Fibroblast of skin of right quadriceps (primary cell): ENCODE measurements around the gene COL7A1.

Experiments
- DNase-seq: peaks from one replicate; pipeline ENCODE4 v3.0.0-alpha.2; 2013

The COL7A1 gene

DNA sequence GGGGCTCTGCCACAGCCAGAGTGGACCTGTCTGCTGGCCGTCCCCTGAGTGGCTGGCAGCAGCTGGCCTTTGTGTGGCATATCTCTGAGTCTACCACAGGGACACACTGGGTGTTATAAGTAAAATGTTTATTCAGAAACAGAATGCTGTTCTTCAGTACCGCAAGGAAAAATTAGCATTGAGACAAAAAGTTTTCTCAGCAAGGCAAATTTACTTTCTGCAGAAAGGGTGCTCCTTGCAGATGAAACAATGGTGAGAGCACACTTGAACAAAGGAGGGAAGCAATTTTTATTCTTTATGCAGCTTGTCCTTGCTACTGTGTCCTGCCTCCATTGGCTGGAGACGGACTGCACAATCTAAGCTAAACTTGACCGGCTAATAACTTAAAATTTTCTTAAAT lies 22.4 kb upstream of the COL7A1 start:
- no peak for DNase-seq

DNA sequence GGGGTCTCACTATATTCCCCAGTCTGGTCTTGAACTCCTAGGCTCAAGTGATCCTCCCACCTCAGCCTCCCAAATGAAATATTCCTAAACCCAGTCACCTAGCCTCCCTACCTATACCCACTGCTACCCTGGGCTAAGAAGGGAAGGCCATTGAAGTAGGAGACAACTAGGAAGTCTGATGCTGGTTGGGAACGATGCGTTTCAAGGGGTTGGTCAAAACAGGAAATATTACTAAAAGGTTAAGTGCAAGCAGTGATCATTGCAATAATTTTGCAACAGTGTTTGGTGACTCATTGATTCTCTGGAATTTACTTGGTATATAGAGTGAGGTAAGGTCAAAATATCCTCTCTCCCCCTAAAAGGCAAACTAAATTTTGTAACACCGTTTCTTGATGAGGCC lies 18.9 kb upstream of the COL7A1 start:
- DNase-seq: peak; percentile 74

DNA sequence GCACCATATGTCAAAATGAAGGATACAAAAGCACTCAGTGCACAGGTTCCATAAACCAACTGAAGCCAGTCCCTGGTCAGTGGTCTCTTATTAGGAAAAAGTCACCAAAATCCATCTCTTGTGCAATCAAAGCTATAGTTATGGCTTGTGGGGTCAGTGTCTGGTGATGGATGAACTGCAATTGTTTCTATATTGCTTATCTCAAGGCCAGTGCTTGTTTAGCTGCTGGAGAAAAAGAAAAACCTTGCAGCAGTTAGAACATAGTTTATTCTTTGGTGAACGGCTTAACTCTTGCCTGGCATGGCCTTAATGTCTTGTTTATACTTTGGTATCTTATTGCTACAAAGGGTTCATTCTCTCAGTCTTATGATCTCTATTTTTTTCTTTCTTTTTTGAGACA lies 17.2 kb upstream of the COL7A1 start:
- no peak for DNase-seq

DNA sequence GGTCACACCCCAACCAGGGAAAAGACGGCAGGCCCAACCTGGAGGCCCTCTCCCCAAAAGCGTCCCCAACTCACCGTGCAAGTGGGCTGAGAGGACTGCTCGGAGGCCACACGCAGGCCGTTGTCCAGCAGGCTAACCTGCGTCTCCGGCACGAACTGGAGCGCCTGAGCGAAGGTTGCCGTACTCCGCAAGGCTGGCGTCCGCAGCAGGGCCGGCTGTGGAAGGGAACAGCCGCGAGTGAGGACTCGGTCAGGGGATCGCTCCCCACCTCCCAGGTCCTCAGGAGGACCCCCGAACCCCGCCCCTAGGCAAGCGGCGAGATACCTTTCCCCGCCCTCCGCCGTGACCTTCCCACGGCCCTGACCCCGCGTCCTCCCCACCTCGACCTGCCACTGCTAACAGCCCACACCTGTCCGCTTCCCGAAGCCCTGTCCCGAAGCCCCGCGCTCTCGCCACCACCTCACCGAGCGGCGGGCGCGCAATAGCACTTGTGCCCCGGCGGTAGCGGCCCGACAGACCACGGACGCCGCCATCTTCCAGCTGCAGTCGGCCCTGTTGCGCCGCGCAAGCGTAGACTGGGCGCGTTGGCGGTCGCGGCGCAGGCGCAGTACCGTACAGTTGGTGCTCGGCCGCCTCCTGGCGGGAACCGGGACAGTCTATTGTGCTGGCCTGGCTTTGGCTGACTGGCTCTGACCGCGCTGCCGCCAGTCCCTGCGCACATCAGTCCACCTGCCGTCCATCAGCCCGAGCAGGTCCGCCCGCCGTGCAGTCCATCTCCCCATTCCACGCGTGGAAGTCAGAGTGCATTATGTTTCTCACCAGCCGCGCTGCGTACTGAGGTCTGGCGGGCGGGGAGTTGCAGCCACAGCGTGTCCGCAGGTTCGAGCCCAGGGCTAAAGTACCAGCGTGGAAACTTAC lies 14.2 kb upstream of the COL7A1 start, which contains the start of gene UQCRC1:
Gene UQCRC1 (minus strand): TSS at position 559 of the 918 bp plus-strand sequence. CDS start 26 bp downstream, at position 533.
- peak; percentile 89 for DNase-seq

DNA sequence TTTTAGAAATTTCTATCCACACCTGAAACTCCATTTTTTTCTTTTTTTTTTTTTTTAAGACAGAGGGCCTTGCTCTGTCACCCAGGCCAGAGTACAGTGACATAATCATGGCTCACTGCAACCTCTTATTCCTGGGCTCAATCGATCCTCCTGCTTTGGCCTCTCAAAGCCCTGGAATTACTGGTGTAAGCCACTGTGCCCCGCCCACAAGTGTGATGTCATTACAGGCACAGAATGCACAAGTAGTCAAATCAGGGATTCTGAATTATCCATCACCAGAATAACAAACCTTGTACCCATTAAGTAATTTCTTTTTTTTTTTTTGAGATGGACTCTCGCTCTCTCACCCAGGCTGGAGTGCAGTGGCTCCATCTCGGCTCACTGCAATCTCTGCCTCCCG lies 12.4 kb upstream of the COL7A1 start:
- no peak for DNase-seq

DNA sequence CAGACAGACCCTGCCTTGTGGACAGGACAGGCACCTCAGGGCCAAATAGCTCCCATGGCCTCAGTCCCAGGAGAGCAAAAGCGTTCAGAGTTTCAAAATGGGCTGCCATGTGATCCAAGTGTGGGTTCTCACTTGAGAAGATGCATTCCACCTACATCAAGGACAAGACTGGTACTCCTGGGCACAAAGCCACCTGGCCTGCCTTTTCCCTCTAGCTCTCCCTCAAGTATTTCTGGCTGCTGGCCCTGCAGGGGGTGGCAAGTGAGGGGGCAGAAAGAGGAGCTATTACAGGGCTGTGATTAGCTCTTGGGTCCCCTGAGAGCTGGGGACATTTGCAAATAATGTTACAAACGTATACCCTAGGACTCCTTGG lies 6.5 kb upstream of the COL7A1 start:
- DNase-seq: no peak

DNA sequence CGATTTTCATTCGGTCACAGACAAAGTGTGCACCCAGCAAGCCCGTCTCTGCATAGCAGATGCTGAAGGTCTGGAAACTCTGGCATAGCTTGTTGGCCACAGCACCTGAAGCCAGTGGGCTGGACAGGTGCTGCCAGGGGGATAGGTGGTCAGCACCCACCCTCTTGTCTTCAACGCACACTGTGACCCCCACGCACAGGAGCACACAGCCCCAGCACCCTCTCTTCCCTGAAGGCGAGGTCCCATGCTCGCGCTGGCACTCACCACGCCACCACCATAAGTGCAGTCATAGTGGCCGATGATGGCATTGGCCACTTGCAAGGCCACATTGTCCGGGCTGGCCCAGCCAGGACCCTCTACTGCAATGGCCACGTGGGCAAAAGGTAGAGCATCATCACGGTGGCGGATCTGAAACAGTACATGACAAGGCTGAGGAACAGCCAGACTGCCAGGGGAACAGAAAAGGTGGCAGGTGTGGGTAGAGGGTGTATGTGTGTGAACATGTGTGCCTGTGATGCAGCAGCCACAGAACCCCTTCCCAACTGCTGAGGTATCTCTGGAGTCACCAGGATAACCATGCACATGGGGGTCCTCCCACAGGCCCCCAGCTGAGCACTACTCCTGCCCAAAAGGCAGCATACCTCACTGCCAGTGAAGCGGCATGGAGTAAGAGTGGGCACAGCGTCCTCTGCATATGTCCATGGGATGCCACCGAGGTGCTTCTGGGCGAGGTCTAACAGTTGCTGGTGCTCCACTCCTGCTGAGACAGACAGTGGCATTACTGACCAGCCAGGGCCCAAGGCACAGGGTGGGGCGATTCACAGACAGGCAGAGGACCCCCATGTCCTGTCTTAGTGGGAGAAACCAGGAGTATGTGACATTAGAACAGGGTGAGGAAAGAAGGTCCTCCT lies 5.8 kb upstream of the COL7A1 start:
- no peak for DNase-seq

DNA sequence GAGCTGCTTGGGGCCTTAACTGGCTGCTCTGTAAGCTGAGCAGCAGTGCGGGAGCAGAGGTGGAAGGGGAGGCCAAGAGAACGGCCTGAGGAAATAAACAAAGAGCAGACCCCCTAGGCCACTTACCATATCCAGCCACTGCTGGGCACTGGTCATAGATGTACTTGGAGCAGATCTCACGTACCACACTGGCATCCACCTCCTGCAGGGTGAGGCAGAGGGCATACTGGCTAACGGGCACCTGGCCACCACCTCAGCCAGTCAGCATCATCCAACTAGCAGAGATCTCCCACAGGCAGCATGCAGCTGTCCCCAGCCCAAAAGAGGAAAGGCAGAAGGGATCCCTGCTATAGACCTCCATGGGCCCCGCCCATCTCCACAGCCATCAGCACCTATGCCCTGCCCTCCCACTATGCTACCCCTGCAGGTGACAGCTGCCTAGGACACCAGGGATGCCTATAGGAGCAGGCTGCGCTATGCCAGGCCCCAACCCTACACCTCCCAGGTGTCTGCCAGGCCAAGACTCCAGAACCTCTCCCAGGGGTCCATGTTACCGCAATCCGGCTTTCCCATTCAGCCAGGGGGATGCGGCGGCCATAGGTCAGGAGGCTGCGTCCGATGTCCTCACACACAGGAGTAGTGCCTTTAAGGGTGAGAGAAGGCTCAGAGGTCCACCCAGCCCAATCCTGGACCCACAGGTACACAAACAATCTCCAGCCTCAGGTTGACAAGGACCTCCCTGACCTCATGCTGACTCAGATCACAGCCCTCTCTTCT lies 4.6 kb upstream of the COL7A1 start:
- DNase-seq: no peak

DNA sequence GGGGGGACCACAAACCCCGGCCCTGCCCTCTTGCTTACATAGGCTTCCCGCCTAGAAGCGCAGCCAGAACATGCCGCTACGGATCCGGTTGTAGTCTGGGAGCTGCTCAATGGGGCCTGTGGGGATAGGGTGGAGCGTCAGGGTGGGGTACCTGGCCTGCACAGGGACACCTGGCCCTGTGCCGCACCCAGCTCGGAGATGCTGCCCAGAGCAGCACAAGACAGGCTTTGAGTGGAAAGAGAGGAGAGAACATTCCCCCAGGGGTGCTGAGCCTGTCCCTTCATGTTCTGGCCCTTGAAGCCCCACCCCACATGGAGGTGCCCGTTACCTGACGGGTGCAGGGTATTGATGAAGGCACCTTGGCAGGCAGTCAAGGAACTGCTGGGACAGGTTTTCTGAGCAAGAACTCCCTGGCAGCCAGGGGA lies 4.0 kb upstream of the COL7A1 start:
- no peak for DNase-seq

DNA sequence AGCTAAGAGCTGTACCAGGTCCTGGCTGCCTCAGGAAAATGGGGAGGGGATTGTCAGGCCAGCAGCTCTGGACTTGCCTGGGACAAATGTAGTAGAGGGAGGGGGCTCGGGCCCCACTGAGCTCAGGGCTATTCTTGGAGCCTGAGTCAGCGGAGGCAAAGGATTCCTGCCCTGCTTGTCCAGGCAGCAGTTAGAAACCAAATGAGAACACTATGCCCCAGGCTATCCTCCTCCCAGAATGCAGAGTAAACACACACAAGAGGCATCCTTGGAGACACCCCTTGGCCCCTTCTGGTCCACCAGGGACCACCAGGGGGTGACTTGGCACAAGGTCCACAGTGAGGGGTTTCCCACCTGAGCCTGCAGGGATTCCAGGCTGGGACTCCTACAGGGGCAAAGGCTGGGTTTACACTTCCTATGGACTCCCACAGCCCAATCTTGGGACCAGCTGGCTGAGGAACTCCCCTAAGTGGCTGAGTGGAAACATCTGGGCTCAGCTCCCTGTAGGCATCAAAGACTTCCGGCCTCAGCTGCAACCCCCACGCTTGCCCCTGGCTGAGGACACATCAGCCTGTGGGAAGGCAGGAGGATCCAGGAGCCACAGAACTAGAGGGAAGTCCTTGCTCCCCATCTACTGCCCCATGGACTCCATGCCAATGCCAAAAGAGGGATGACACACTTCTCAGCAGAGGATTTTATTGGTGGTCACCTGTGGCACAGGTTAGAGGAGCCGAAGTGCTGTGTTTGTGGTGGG lies 3.4 kb upstream of the COL7A1 start:
- peak; percentile 90 for DNase-seq

DNA sequence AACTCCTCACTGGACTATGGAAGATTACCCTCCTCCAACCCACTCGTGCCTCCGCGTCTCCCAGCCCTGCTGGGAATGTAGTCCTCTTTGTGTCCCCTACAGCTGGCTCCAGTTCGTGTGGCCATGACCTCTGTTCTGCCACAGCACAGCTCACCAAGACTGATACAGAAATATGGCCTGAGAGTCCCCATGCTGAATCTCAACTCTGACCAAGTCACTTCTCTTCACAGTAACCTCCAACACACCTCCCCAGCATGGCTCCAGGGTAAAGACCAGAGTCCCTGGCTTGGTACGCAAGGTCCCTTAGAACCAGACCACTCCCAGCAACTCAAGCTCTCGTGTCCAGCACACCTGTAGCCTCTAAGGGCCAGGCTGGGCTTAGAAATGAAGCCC lies 2.3 kb upstream of the COL7A1 start:
- DNase-seq: no peak

DNA sequence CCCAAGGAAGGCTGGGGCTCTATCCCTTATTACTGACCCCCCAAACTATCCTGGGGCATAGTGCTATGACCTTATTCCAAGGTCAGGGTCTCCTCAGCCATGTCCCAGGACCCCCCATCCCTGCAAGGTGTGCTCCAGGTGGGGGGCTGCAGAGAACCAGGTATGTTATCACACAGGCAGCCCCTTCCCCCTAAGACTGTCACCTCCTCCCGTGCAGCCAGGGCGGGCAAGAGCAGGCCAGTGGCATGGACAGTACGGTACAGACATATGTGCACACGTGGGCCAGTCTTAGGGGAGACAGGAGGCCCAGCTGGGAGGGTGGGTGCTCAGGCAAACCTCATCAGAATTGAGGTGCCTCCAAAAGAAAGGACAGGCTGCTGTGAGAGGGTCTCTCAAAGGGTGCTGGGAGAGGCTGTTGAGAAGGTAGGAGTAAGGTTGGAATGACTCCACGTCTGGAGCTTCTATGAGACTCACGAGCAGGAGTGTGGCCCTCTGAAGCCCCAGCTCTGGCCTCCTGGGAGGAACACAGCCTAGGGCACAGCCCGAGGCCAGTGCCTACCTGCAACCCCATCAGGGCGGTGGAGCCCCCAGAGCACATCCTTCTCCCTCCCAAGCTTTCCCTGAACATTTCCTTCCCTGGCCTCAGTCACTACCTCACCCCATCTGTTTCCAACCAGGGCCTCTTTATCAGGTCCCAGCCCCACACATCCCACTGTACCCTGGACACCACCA lies 1.7 kb upstream of the COL7A1 start:
- DNase-seq: no peak

DNA sequence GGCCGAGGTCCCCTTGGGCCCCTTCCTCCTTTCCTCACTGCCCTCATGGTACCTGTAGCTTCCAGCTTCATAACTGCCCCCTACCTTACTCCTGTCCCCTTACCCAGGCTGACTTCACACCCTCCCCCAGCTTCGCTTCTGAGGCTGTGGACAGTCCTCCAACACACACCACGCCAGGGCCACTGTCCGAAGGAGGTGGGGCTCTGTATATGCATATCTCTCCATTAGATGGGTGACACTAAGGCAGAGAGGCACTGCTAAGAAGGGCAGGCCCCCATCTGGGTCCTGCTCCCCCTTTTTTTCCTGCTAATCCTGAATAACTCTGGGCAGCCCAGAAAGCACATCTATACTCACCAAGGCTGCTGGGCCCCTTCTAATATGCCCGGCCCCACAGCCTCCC lies 1.0 kb upstream of the COL7A1 start:
- no peak for DNase-seq

DNA sequence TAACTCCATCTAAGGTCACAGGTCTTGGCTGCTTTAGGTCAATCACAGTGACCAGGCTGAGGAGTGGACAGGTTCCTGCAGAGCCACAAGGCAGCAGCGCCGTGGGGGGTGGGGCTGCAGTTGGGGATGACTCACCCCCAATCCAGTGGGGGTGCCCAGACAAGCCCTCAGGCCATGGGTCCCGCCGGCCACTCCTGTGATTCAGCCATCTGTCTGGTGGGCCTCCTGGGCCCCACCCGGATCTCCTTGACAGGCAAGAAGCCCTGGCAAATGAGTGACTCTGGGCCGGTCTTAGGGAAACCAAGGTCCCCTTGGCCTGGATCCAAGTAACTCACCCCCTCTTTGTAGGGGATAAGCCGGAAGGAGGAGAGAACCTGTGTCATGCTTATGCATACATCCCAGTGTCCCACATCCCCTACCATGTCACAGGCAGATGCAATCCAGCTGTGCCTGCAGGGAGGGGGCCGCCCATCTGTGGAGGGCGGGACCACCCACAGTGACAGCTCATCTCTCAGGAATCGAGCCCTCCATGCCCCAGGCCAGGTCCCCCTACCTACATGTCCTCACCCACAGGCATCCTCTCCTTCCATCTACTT lies 495 bp upstream of the COL7A1 start:
- peak; percentile 83 for DNase-seq

DNA sequence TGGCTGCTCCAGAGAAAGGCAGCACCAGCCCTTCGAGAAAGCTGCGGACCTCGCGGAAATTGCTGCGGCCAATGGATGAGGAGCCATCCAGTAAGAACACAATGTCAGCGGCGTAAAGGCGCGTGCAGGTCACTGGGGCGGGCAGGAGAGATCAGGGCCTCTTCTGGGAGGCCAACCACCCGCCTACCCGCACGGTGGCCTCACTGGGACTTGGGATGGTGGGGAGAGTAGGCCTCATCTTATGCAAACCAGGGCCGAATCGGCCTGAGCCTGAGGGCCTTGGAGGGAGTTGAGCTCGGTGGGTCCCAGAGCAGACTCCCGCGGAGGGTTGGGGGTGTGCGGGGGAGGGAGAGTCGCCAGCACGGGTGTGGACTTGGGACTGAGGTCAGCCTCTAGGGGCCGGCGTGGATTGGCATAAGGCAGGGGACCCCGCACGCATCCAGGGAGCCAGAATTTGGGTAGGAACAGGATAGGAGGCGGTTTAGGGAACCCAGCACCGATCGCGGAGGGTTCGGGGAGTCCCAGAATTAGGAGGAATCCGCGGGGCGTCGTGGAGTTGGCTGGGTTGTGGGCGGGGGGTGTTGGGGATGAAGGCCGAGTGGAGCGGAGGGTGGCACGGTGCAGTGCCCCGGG lies 596 bp downstream of the COL7A1 start:
- no peak for DNase-seq

DNA sequence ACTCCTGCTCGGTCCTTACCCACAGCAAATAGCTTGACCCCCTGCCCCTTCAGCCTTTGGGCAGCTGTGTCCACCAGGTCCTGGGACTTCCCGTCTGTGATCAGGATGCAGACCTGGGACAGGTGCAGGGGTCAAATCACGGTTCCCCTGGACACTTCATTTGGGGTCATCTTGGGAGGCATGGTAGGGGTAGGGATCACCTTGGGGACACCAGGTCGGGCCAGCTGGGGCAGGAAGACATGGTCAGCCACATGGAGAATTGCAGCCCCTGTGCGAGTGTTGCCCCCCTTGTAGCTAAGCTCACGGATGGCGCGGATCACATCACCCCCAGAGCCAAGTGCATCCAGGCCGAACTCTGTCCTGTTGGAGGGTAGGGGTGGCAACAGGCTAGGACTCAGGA lies 1.8 kb downstream of the COL7A1 start:
- no peak for DNase-seq

DNA sequence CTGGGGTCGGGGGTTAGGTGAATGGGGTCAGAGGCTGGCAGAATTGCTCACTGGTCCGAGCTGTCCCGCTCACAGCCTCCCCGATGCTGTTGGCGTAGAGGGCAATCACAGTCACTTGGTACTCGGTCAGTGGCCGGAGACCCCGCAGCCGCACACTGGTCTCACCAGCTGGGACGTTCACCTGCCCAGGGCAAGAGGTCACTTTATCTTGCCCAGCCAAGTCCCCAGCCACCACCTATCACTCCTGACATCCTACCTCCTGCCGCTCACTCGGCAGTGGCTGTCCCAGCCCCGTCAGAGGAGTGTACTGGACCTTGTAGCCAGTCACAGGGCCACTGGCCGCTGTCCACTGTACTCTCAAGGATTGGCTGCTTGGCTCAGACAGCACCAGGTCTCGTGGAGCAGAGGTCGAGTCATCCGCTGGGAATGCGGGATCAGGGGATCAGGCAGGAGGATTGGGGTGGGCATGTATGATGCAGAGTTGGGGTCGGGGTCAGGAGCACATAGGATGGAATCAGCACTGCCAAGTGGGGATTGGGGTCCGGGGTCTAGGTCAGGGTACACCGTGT lies 2.5 kb downstream of the COL7A1 start:
- DNase-seq: no peak

DNA sequence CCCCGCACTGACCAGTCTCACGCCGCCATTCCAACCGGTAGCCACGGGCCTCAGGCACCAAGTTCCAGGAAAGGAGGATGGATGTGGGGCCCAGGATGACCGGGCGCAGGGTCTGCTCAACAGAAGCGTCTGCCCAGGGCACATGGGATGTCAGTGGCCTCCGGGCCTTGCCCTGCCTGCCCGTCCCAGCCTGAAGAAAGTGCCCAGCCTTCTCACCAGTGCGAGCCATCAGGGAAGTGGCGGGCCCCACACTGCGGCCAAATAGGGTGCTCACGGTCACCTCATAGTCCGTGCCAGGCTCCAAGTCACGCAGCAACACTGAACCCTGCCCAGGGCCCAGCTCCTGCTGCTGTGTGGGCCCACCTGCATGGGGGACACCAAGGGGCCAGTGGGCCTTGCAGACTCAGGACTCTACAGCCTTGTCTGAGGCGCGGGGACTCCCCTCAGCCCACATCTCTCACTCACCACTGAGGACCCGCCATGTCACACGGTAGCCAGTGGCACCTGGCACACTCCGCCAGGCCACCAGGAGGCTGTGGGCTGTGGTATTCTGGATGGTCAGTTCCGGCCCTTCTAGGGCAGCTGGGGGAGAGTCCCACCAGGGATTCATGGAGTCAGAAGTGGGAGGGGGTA lies 3.1 kb downstream of the COL7A1 start:
- DNase-seq: no peak

DNA sequence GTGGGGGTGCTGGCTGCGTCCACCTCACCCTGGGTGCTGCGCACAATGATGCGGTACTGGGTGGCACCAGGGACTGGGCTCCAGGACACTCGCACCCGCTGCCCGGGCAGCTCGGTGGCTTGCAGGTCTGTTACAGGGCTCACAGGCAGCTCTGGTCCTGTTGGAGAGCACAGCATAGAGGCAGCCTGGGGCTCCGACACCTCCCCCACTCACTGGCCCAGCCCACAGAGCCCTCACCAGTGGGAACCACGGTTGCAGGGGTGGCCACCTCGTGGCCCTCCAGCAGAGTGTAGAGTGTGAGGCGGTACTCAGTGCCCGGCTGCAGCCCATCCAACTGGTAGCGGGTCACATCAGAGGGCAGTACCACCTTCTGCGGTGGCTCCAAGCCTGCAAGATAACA lies 3.7 kb downstream of the COL7A1 start:
- no peak for DNase-seq

DNA sequence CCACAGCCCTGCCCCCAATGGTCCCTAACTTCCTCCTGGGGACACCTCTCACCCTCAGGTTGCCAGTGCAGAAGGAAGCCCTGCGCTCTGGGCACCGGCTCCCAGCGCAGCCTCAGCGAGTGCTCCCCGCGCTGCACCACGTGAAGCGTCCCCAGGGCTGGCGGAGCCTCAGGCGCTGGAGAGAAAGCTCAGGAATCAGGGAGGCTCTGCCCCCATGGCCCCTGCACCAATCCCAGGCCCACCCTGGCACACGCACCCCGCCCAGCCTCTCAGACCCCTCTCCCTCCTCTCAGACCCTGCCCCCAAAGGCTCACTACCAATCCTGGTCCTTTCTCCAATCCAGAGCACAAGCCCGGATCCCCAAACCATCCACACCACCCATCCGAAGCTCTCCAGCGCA lies 6.9 kb downstream of the COL7A1 start:
- no peak for DNase-seq
